Peyer's patch (tissue), 4 donors: Measurements from ENCODE around the gene PSME2.

Experiments used
- CTCF ChIP-seq, 6 experiments: fragments of 450-650 bp in 4 of 6; fragments of 200-600 bp in 2 of 6; sonication (generic) in 1 of 6; IDR thresholded peaks; one replicate each; pipeline ENCODE4 v1.5.1; 2017 to 2019; ENCODE audit warnings: antibody characterized with exemption in 6 of 6, mild to moderate bottlenecking in 3 of 6, moderate library complexity in 1 of 6
- POLR2A ChIP-seq, 2 donors: fragments of 450-650 bp; IDR thresholded peaks; one replicate each; pipeline ENCODE4 v1.5.1; 2017; ENCODE audit warnings: antibody characterized with exemption in 2 of 2, mild to moderate bottlenecking in 2 of 2, moderate library complexity in 2 of 2

GRCh38 chr14:24150061-24150460 is 3.7 kb upstream of the PSME2 start:
- TF ChIP-seq CTCF (IDR thresholded peaks at IDR 0.05) (no peak), POLR2A (IDR thresholded peaks at IDR 0.05) (no peak)
